Transverse colon (tissue), 3 donors: Measurements from ENCODE around the gene AGTR1.

Experiments
- EP300 ChIP-seq: sonication (generic); formaldehyde crosslinking; IDR thresholded peaks from one replicate; pipeline ENCODE4 v1.6.1; 2017; ENCODE audit warnings: antibody characterized with exemption, low read depth
- TF ChIP-seq, protein P1 (sequence below), 5 experiments: fragments of 200-600 bp in 3 of 5; fragments of 450-650 bp in 2 of 5; sonication (generic) in 3 of 5; IDR thresholded peaks; 1 replicate in 2 of 5; 2 replicates in 3 of 5; pipeline ENCODE4 v1.5.1; 2016 to 2017; ENCODE audit warnings: antibody characterized with exemption in 5 of 5, inconsistent platforms in 3 of 5, mild to moderate bottlenecking in 2 of 5, moderate library complexity in 1 of 5

DNA sequence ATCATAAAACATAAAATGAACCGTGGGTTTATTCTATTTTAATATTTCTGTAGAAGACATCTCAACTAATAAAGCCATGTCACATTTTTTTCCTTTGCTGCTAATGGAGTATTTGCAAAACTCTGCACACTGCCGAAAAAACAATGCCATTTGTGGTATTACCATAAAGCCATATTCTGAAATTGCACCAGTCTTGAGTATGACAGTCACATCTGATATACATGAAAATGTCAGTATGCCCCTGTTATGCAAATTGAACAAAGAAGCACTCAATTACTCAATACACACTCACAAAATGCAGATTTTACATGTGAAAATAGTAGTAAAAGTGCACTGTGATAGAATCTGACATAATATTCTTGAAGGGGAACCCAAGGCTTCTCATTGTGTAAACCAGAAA, 74.7 kb downstream of the AGTR1 start:
- TF ChIP-seq, protein P1, sequence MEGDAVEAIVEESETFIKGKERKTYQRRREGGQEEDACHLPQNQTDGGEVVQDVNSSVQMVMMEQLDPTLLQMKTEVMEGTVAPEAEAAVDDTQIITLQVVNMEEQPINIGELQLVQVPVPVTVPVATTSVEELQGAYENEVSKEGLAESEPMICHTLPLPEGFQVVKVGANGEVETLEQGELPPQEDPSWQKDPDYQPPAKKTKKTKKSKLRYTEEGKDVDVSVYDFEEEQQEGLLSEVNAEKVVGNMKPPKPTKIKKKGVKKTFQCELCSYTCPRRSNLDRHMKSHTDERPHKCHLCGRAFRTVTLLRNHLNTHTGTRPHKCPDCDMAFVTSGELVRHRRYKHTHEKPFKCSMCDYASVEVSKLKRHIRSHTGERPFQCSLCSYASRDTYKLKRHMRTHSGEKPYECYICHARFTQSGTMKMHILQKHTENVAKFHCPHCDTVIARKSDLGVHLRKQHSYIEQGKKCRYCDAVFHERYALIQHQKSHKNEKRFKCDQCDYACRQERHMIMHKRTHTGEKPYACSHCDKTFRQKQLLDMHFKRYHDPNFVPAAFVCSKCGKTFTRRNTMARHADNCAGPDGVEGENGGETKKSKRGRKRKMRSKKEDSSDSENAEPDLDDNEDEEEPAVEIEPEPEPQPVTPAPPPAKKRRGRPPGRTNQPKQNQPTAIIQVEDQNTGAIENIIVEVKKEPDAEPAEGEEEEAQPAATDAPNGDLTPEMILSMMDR (IDR thresholded peaks at IDR 0.05): no peak
- no peak for TF ChIP-seq EP300
